ENCODE measurements around the gene PRKCQ. TPM values are rescaled to one million over a fixed set of nuclear protein-coding genes. Genes with fewer than 3 reads are reported as not detected.
"Not testable (repeated sequence)": the region's sequence is repeated elsewhere in the genome, so short reads cannot be mapped to it uniquely, and the experiment has no call there.

PRKCQ gene
- total and polyA plus RNA-seq, 2 of the 8 experiments (the other 6 are each of a cell fraction or from before 2014, with no cell fraction given), result 9.1 to 22.6 TPM

DNA sequence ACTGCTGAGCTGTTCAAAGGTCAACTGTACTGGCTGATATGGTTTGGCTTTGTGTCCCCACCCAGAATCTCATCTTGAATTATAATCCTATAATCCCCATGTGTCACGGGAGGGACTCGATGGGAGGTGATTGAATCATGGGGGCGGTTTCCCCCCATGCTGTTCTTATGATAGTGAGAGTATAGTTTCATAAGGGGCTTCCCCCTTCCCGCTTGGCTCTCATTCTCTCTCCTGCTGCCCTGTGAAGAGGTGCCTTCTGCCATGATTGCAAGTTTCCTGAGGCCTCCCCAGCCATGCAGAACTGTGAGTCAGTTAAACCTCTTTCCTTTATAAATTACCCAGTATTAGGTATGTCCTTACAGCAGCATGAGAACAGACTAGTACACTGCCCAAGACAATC, 140.2 kb downstream of the PRKCQ start:
- not testable (repeated sequence) for H2AFZ ChIP-seq (ENCODE audit: low read length); H3K18ac ChIP-seq (ENCODE audit: extremely low read depth, low read length); H3K23me2 ChIP-seq (ENCODE audit: low read depth, low read length); H2BK12ac ChIP-seq (ENCODE audit: low read depth, low read length); H3K4ac ChIP-seq (replicated peaks; ENCODE audit: insufficient read length, low read depth, low read length); H4K91ac ChIP-seq (replicated peaks; ENCODE audit: insufficient read length, low read length); DNase-seq (ENCODE audit: low read depth in 1 of 2, low spot score in 2 of 2); H2BK120ac ChIP-seq (replicated peaks; ENCODE audit: low read depth, low read length); H2BK5ac ChIP-seq (ENCODE audit: low read depth, low read length); H3K14ac ChIP-seq (ENCODE audit: insufficient read length); H3K79me2 ChIP-seq (ENCODE audit: control insufficient read depth in 1 of 2, insufficient read depth in 2 of 2, low read length in 2 of 2); H3K4me1 ChIP-seq (replicated peaks in 1 of 4; ENCODE audit: control insufficient read depth in 3 of 4, insufficient read depth in 4 of 4, low read length in 3 of 4); H4K20me1 ChIP-seq (replicated peaks in 1 of 2; ENCODE audit: control insufficient read depth in 1 of 2, insufficient read depth in 2 of 2, low read length in 2 of 2); H4K5ac ChIP-seq (ENCODE audit: insufficient read length, low read depth, low read length); H3K9ac ChIP-seq (replicated peaks in 1 of 4; ENCODE audit: extremely low read depth in 1 of 4, low read depth in 3 of 4, low read length in 3 of 4); H2AK5ac ChIP-seq (ENCODE audit: low read depth, low read length); H3K36me3 ChIP-seq (ENCODE audit: control insufficient read depth in 2 of 4, insufficient read depth in 4 of 4, low read length in 3 of 4); H3K79me1 ChIP-seq (ENCODE audit: low read depth, low read length); H4K8ac ChIP-seq (ENCODE audit: extremely low read depth, insufficient read depth, low read length); H3K9me3 ChIP-seq (ENCODE audit: insufficient read depth in 2 of 2, low read depth in 1 of 2, low read length in 1 of 2); H3K4me2 ChIP-seq (ENCODE audit: insufficient read depth in 1 of 2, low read depth in 2 of 2, low read length in 2 of 2); H3K23ac ChIP-seq (ENCODE audit: insufficient read length); H3K27me3 ChIP-seq (replicated peaks in 1 of 4; ENCODE audit: control insufficient read depth in 3 of 4, extremely low read depth in 1 of 4, insufficient read depth in 3 of 4, low read length in 3 of 4); FAIRE-seq; H3K4me3 ChIP-seq (ENCODE audit: extremely low read depth in 1 of 4, insufficient read depth in 2 of 4, low read depth in 3 of 4, low read length in 4 of 4); H2BK15ac ChIP-seq (ENCODE audit: low read length); H3K27ac ChIP-seq (ENCODE audit: low read depth, low read length); H2BK20ac ChIP-seq (ENCODE audit: low read length); H3K56ac ChIP-seq (replicated peaks; ENCODE audit: insufficient read length, low read depth, low read length)
- ChIA-PET POLR2A (ENCODE audit: partially characterized antibody) (interaction anchor here (0.5 kb wide), 1 partner anchor 20 kb away, joined by 3 read pairs; no protein-coding TSS in a partner anchor), CTCF (ENCODE audit: partially characterized antibody) (interaction anchor here (1.3 to 1.6 kb wide), 2 partner anchors 22 to 33 kb away, joined by 3 to 4 read pairs; no protein-coding TSS in a partner anchor)
- 54% methylated on average over 4 of the region's 4 CpGs; no CpG with 5 or more reads in 1 of the 2 experiments for WGBS, 2 experiments (ENCODE audit: extremely low coverage in 1 of 2, insufficient coverage in 1 of 2, insufficient read length in 1 of 2, insufficient replicate concordance in 2 of 2, low coverage in 1 of 2, low lambda C conversion rate in 2 of 2, missing lambda C conversion rate in 1 of 2)
